HG03135 (cell line): ENCODE results near the gene LBX2.

Experiments used
- ATAC-seq: cut with Tn5 transposase; IDR thresholded peaks from one replicate; pipeline ENCODE4 v1.9.1; 2021; ENCODE audit warnings: mild to moderate bottlenecking, moderate library complexity; ENCODE audit not compliant: unreplicated experiment

LBX2 gene

DNA sequence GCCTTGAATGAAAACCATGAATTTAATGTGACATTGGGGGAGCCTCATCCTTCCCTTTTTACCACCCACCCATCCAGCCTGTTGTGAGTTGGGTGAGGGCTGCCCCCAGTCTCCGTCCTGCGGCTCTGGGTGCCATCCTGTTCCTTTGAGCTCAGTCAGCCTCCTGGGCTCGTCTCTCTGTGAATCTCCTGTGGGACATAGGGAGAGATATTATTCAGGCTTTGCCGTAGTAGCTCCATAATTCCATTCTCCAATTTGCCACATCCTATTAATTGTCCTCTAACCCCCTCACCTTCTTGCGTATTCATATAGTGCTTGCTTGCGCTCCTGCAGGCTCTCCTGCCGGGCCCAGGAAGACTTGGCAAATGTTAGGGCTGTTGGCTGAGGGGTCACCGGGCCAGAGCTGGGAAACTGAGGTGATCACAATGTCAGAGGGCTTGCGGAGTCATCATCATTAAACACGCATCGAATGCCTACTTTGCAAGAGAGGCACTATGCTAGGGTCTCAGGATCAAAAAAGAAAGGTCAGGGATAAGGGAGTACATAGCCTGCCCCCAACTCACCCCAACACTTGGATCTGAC lies 27.3 kb upstream of the LBX2 start:
- ATAC-seq = no peak

GRCh38 chr2:74525717-74526648 lies 26.6 kb upstream of the LBX2 start, which contains the start of gene DQX1:
DQX1 (minus strand) TSS chr2:74526231; CDS start chr2:74525729, 502 bp downstream.
- no peak for ATAC-seq

GRCh38 chr2:74524955-74525716 lies 25.7 kb upstream of the LBX2 start:
- ATAC-seq = no peak

DNA sequence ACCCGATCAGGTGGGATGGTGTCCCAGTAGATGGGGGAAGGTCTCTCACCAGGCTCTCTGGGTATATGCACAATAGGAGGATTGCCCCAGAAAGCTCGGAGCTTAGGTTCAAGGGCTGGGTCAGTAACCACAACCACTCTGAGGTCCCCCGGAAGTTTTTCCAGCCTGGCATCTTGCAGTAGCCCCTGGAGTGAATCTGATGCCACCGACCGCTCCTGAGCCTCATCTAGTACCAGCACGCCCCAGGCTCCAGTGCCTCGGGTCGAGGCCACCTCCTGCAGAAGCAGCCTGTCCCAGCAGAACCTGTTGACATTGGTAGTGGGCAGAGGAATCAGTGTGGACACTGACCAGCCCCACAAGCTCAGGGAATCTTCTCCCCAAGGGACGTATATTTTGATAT lies 24.6 kb upstream of the LBX2 start:
- no peak for ATAC-seq

DNA sequence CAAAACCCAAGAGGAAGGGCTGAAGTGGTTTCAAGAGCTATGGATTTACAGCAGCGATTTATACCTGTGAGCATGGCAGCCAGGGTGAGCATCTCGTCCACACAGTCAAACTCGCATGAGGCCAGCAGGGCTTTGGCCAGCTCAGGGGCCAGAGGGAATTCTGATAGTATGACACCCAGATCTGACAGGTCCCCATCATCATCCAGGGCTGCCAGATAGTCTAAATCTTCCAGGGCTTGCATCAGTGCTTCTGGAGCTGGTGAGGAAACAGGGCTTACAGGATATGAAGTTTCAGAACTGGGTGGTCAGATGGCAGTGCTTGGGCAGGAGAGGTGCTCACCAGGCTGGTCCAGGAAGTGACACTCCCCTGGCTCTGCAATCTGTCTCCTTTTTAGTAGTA lies 23.1 kb upstream of the LBX2 start:
- ATAC-seq = no peak

DNA sequence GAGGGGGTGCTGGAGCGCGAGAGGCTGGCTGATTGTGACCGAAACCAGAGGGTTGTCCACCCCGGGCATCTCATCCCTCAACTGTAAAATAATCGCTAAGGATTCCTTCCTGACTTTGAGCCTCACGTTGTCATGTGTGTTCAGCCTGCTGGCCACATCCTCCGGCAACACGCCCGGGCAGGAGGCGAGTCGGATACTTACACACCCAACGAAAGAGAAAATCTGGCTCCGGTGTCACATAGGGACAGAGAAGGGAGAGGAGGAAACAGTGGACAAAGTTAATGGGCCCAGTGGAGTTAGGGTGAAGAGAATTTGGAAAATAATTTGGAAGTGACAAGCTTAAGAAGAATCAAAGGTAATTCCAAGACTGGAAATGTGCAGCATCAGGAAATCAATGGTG lies 17.2 kb upstream of the LBX2 start:
- no peak for ATAC-seq

- ATAC-seq = no peak
These were observed 16.7 kb upstream of the LBX2 start for GRCh38 chr2:74515981-74516633.

DNA sequence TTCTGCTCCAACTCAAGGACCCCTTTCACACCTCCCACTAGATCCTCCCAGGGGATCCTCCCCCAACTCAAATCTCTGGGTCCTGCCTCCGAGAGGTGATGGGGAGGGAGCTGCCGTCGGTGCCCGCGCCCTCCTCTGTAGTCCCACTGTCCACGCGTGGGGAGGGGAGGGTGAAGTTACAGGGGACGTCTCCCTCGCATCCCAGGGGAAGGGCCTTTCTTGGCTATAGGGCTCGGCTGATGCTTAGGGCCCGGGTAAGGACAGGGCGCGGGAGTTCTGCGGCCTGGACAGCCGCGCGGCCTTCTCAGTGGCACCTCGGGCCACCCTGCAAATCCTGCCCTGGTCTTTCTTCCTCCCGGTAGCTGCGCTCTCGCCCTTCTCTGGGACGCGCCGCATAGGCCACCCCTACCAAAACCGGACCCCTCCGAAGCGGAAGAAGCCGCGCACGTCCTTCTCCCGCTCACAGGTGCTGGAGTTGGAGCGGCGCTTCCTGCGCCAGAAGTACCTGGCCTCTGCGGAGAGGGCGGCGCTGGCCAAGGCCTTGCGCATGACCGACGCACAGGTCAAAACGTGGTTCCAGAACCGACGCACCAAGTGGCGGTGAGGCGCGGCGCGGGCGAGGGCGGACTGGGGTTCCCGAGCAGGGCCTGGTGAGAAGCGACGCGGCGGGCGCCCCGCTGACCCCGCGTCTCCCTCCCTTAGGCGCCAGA lies 16.0 kb upstream of the LBX2 start:
- ATAC-seq = no peak

DNA sequence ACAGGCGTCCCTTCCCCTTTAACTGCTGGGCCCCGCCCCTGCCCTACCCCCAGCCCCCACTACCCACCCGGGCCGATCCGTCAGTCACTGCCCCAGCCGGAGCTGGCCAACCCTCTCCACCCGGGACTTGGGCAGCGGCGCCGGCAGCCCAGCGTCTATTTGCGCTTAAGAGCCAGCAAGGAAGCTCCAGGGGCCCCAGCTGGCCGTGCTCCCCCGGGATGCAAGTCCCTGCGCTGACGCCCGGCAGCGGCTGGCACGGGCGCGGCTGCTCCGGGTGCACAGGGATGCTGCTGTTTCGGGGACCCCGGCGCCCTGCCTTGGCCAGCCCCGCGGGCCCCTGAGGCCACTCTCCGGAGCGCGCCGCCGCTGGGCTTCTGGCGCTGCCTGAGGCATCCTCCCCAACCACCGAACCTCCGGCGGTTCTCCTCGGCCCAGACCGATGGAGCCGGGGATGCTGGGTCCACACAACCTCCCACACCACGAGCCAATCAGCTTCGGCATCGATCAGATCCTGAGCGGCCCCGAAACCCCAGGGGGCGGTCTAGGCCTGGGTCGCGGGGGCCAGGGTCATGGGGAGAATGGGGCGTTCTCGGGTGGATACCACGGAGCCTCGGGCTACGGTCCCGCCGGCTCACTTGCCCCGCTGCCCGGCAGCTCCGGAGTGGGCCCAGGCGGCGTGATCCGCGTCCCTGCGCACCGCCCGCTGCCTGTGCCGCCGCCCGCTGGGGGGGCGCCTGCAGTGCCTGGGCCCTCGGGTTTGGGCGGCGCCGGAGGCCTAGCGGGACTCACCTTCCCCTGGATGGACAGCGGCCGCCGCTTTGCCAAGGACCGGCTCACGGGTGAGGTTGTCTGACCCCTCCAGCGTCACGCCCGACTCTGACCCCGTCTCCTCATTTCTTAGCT lies 15.2 kb upstream of the LBX2 start, which contains the start of gene TLX2:
TSS of gene TLX2 (plus strand) at position 83 of the 903 bp plus-strand sequence. CDS start at position 440, 357 bp downstream.
- ATAC-seq = no peak

DNA sequence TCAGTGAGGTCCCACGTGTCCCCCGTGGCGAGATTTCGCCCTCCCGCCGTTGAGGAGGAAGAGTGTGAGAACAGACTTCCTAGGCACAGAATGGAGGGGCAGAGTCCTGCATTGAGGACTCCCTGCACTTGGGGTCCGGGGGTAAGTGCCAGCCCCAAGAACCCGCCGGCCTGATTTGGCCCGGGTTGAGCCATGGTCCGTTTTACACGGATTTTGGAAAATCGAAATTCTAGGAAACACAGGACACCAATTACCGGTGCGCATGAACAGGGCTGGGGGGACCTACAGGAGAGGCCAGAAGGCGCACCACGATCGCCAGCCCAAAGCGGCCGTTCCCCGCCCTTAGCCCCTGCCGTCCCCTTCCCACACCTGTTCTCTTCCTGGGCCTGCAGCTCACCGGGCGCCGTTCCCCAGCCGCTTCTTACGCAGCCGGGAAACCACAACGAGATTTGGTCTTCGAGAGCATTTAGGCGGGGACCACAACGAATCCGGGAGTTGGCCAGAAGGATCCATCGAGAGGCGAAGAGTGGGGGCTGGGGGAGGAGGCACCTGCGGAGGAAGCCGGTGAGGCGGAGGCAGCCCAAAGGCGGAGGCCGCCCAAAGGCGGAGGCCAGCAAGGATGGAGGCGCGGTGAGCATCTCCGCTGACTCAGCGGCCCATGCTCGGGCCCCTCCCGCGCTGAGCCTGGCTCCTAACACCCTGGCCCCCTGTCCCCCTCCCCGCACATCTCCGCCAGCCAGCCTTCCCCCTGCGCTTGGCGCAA lies 14.4 kb upstream of the LBX2 start:
- ATAC-seq = no peak

DNA sequence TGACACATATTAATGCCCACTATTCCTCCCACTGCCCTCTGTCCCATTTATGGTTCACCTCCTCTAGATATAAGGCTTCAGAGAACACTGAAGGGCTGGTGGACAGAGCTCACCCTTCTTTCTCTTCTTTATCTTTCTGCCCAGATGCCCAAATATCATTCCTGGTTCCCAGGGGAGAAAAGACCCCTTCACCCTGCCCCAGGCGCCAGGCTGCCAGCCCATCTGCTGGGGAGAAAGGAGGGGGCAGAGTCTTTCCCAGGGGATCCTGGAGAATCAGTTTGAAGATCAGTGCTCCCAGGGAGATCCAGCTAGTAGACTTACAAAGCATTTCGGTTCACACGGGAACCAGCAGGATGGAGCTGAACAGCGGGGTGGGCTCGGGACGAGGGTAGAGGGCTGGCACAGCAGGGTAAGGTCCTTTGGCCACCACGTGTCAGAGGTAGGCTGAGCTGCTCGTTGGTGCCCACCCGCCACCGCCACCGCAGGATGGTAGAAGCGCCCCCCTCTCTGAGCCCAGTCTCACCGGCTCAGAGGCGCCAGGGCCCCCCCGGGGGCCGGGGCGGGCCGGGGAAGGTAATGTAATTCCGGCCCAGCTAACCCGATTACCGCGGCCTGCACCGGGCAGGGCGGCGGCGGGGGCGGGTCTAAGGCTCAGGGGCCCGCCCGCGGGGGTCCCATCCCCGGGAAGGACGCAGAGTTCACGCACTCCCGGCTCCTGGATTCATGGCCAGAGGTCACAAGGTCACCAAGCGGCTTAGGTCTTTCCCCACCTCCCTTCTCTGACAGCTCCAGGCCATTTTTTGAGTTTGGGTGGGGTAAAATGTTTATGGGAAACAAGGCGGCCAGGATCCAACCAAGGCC lies 13.6 kb upstream of the LBX2 start:
- ATAC-seq = no peak

GRCh38 chr2:74511104-74511989 lies 11.9 kb upstream of the LBX2 start:
- ATAC-seq = no peak

DNA sequence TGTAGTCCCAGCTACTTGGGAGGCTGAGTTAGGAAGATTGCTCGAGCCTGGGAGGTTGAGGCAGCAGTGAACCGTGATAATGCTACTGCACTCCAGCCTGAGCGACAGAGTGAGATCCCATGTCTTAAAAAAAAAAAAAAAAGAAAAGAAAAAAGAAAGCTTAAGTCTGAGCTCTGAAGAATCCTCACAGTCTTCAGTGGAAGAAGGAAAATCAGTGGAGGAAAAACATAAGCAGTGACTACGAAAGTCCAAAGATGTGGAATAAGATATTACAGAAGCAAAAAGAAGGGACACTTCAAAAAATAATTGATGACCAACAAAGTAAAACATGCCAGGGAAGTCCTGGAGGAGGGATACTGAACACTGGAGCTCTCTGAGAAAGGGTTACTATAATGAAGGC lies 10.9 kb upstream of the LBX2 start:
- no peak for ATAC-seq

DNA sequence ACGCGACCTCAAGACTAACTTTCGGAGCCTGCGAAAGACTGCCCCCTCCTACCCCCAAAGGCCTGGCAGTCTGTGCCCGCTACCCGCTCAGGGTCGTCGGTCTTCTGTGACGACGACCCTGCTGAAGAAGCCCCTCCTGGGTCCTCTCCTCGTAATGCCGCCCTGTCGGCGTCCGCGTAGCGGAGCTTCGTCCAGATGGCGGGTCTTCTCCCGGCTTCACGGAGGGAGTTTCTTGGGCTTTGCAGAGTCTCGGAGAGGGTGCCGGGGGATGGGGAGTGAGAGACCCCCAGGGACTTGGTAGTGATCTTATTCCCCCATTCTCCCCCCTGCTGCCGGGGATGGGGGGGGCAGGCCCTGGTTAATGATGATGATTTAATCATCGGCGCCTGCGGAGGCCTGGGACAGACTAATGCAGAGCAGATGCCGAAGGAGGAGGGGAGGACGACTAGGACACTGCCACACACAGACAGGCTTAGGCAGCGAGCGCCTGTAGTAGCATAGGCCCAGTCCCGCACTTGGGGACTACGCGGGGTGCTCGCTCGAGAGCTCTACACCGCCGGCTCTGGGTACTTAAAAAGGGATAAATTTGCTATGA lies 8.6 kb upstream of the LBX2 start:
- peak; percentile 10 for ATAC-seq

- peak; percentile 86 for ATAC-seq
These were observed 7.9 kb upstream of the LBX2 start, which contains the start of gene PCGF1 for GRCh38 chr2:74507145-74507925. PCGF1 (minus strand) TSS chr2:74507695; CDS start chr2:74507668, 27 bp downstream.
